Natural killer cell (primary cell): Measurements from ENCODE around the gene DOC2A. TPM values are rescaled to one million over a fixed set of nuclear protein-coding genes. Genes with fewer than 3 reads are reported as not detected.
A peak's percentile ranks its signal among the peaks of the same experiment; 100 is the strongest.

Source experiments
- ATAC-seq, 3 donors: fragments of 150-1000 bp in 2 of 3; fragments of 200-7000 bp in 1 of 3; cut with Tn5 transposase; 1 replicate in 1 of 3; 2 replicates in 2 of 3; pipeline ENCODE4 v1.10.0; 2021; ENCODE audit warnings: mild to moderate bottlenecking in 2 of 3, moderate library complexity in 2 of 3
- DNase-seq, 2 donors: peaks; one replicate each; pipeline versions ENCODE4 v3.0.0 to v3.0.0-alpha.2; 2013 to 2021; ENCODE audit warnings: mixed read lengths in 1 of 2
- H3K27ac ChIP-seq: one replicate; pipeline ENCODE4 v1.5.1; 2013; ENCODE audit warnings: mild to moderate bottlenecking, low read length
- H3K27me3 ChIP-seq: one replicate; pipeline ENCODE4 v1.6.1; 2013; ENCODE audit warnings: low read length; ENCODE audit not compliant: control insufficient read depth, insufficient read depth
- H3K36me3 ChIP-seq: one replicate; pipeline ENCODE4 v1.6.1; 2013; ENCODE audit warnings: low read length; ENCODE audit not compliant: control insufficient read depth, insufficient read depth
- H3K4me1 ChIP-seq: one replicate; pipeline ENCODE4 v1.6.1; 2013; ENCODE audit warnings: low read length; ENCODE audit not compliant: control insufficient read depth, insufficient read depth
- H3K4me3 ChIP-seq: one replicate; pipeline ENCODE4 v1.5.1; 2013; ENCODE audit warnings: low read length
- H3K9me3 ChIP-seq: one replicate; pipeline ENCODE4 v1.6.1; 2013; ENCODE audit warnings: low read length; ENCODE audit not compliant: control insufficient read depth, insufficient read depth
- H3K27ac Mint-ChIP-seq, 2 donors: one replicate each; pipeline ENCODE4 v1.8.0; 2022; ENCODE audit warnings: mild to moderate bottlenecking in 2 of 2, mixed read lengths in 2 of 2, moderate library complexity in 1 of 2
- H3K27me3 Mint-ChIP-seq, 2 donors: one replicate each; pipeline ENCODE4 v1.8.0; 2022; ENCODE audit warnings: low read depth in 2 of 2, mixed read lengths in 2 of 2
- H3K36me3 Mint-ChIP-seq: one replicate; pipeline ENCODE4 v1.8.0; 2022; ENCODE audit warnings: mixed read lengths
- H3K4me1 Mint-ChIP-seq, 2 donors: one replicate each; pipeline ENCODE4 v1.8.0; 2022; ENCODE audit warnings: mixed read lengths in 2 of 2
- H3K4me3 Mint-ChIP-seq: one replicate; pipeline ENCODE4 v1.8.0; 2022; ENCODE audit warnings: mild to moderate bottlenecking, moderate library complexity, mixed read lengths
- H3K9me3 Mint-ChIP-seq, 2 donors: one replicate each; pipeline ENCODE4 v1.8.0; 2022; ENCODE audit warnings: mixed read lengths in 2 of 2
- WGBS: methylation state at CpG from one replicate; pipeline ENCODE4 v1.1.7; 2013; ENCODE audit warnings: missing lambda C conversion rate; ENCODE audit not compliant: insufficient coverage; 5-methylcytosine and 5-hydroxymethylcytosine counted together
- intact Hi-C: fragments of 100-400 bp; cut with micrococcal nuclease; formaldehyde crosslinking; loops from one replicate; pipeline ENCODE4 v1.14.2; 2022
- total RNA-seq, 4 donors: library from RNA; stranded (reverse); fragments of 120-200 nt in 1 of 4; gene quantifications; one replicate each; pipeline versions ENCODE4 v1.2.3 to v1.2.4, GENCODE V29; 2013 to 2022
- TF ChIP-seq, protein P1 (sequence below): fragments of 200-600 bp; IDR thresholded peaks from one replicate; pipeline ENCODE4 v1.8.0; 2022; ENCODE audit warnings: antibody characterized with exemption

Gene DOC2A
- total RNA-seq, 3 donors from 2014 or later (not counting 1 experiment from before 2014, with no cell fraction given), result not detected

DNA sequence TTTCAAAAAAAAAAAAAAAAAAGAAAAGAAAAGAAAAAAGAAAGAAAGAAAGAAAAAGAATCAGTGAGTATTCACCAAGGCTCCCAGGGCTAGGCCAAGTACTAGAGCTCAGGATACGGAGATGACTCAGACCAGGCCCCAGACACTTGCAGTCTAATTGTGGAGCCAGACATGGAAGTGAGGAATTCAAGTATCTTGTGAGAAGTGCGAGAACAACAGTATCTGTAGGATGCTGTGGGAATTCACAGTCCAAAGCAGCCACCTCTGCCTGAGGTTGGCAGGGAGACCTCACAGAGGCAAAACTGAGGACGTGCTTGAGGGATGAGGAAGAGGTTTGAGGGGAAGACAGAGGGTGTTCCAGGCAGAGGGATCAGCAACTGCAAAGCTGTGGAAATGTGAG lies 40.7 kb upstream of the DOC2A start:
- Mint-ChIP-seq H3K4me3 (peak overlapping the region; percentile 74), H3K27ac (peak overlapping the region in 1 of 2 donors; percentile 29), H3K36me3 (no peaks in the 10 kb centered on the region), H3K9me3 (no peaks in the 10 kb centered on the region), H3K4me1 (peaks cover 0 to 22% of the 10 kb centered on the region in 2 donors), H3K27me3 (no peaks in the 10 kb centered on the region)
- H3K4me1 ChIP-seq, result peaks cover 14% of the 10 kb centered on the region
- no peak for ATAC-seq
- H3K4me3 ChIP-seq, result no peak overlapping the region
- WGBS, result 94% methylated on average over 3 of the region's 3 CpGs
- H3K36me3 ChIP-seq, result no peaks in the 10 kb centered on the region
- TF ChIP-seq, protein P1, sequence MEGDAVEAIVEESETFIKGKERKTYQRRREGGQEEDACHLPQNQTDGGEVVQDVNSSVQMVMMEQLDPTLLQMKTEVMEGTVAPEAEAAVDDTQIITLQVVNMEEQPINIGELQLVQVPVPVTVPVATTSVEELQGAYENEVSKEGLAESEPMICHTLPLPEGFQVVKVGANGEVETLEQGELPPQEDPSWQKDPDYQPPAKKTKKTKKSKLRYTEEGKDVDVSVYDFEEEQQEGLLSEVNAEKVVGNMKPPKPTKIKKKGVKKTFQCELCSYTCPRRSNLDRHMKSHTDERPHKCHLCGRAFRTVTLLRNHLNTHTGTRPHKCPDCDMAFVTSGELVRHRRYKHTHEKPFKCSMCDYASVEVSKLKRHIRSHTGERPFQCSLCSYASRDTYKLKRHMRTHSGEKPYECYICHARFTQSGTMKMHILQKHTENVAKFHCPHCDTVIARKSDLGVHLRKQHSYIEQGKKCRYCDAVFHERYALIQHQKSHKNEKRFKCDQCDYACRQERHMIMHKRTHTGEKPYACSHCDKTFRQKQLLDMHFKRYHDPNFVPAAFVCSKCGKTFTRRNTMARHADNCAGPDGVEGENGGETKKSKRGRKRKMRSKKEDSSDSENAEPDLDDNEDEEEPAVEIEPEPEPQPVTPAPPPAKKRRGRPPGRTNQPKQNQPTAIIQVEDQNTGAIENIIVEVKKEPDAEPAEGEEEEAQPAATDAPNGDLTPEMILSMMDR, result no peak
- no peaks in the 10 kb centered on the region for H3K27me3 ChIP-seq
- DNase-seq, result no peak
- no peaks in the 10 kb centered on the region for H3K9me3 ChIP-seq
- intact Hi-C loops, result no loop called here
- H3K27ac ChIP-seq, result no peak overlapping the region

DNA sequence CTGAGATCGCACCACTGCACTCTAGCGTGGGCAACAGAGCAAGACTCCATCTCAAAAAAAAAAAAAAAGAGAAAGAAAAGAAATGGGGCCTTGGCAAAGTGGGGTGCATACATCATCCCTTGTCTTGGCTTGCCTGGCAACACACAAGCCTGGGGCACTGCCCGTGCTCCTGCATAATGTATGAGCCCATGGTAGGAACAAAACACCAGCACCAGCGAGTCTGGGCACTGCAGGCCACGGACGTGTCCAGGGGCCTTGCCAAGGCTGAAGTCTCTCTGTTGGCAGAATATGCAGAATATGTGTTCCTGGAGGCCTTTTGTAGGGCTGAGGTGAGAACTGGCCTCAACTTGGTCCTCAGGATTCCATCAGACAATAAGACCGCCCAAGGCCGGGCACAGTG lies 39.0 kb upstream of the DOC2A start:
- no peak for ATAC-seq
- no peak for DNase-seq
- peak overlapping the region in 1 of 2 donors; percentile 1 for H3K27ac Mint-ChIP-seq
- no peaks in the 10 kb centered on the region for H3K27me3 Mint-ChIP-seq
- H3K9me3 ChIP-seq, result no peaks in the 10 kb centered on the region
- peaks cover 14% of the 10 kb centered on the region for H3K4me1 ChIP-seq
- 95% methylated on average over 8 of the region's 8 CpGs for WGBS
- H3K27ac ChIP-seq, result no peak overlapping the region
- H3K9me3 Mint-ChIP-seq, result no peaks in the 10 kb centered on the region
- TF ChIP-seq, protein P1, result no peak
- no peak overlapping the region for H3K4me3 Mint-ChIP-seq
- H3K4me3 ChIP-seq, result no peak overlapping the region
- intact Hi-C loops, result no loop called here
- no peaks in the 10 kb centered on the region for H3K27me3 ChIP-seq
- H3K4me1 Mint-ChIP-seq, result peaks cover 0 to 26% of the 10 kb centered on the region in 2 donors
- H3K36me3 Mint-ChIP-seq, result no peaks in the 10 kb centered on the region
- no peaks in the 10 kb centered on the region for H3K36me3 ChIP-seq

DNA sequence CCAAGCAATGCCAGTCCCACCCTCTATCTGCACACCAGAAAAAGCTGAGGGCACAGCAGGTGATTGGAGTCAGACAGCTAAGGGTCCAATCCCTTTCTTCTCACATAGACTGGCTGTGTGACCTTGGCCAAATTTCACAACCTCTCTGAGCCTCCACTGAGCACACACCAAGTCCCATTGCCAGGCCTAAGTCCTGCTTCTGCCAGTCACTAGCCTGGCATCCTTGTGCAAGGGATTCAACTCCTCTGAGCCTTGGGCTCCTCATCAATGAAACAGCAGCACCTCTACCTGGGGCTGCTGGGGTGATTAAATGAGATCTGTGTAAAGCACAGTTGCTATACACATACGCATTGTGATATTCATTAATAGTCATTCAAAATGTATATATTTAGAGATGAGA lies 35.8 kb upstream of the DOC2A start:
- Histone ChIP-seq H3K9me3 (no peaks in the 10 kb centered on the region), H3K36me3 (no peaks in the 10 kb centered on the region), H3K4me1 (no peaks in the 10 kb centered on the region), H3K27ac (no peak overlapping the region), H3K27me3 (no peaks in the 10 kb centered on the region), H3K4me3 (no peak overlapping the region)
- no peak overlapping the region for H3K4me3 Mint-ChIP-seq
- DNase-seq (no peak), ATAC-seq (no peak)
- H3K9me3 Mint-ChIP-seq, result no peaks in the 10 kb centered on the region
- TF ChIP-seq, protein P1, result no peak
- peaks cover 0 to 9% of the 10 kb centered on the region in 2 donors for H3K4me1 Mint-ChIP-seq
- H3K27ac Mint-ChIP-seq, result no peak overlapping the region
- no peaks in the 10 kb centered on the region for H3K27me3 Mint-ChIP-seq
- intact Hi-C loops, result no loop called here
- no peaks in the 10 kb centered on the region for H3K36me3 Mint-ChIP-seq
- WGBS, result 100% methylated on average over 1 of the region's 1 CpG

DNA sequence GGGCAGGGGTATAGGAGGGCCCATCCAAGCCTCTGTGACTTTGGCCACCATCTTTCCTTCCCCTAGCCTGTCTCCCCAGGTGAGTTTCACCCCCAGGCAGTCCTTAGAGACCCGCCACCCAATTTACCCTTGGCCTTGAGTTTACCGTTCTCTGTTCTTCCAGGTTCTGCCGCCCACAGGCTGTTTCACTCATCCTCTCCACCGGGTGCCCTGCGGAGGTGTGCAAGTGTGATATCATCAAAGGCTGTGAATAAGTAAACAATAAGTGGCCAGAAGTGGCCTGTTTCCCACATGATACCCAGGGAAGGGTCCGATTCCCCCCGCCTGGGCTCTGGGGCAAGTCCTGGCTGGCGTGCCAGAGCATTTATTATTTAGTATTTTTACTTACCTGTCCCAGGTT lies 35.4 kb upstream of the DOC2A start:
- Mint-ChIP-seq H3K27me3 (no peaks in the 10 kb centered on the region), H3K4me3 (no peak overlapping the region), H3K9me3 (no peaks in the 10 kb centered on the region), H3K27ac (no peak overlapping the region), H3K36me3 (no peaks in the 10 kb centered on the region), H3K4me1 (peaks cover 0 to 7% of the 10 kb centered on the region in 2 donors)
- Histone ChIP-seq H3K4me3 (no peak overlapping the region), H3K27ac (no peak overlapping the region), H3K27me3 (no peaks in the 10 kb centered on the region), H3K4me1 (no peaks in the 10 kb centered on the region), H3K36me3 (no peaks in the 10 kb centered on the region), H3K9me3 (no peaks in the 10 kb centered on the region)
- TF ChIP-seq, protein P1, result no peak
- 85% methylated on average over 8 of the region's 8 CpGs for WGBS
- peak in 1 of 3 donors; percentile 36 for ATAC-seq
- intact Hi-C loops, result no loop called here
- DNase-seq, result no peak
